HG03135 (cell line): Measurements from ENCODE around the gene DYNC2H1.
"Not testable (repeated sequence)": the region's sequence is repeated elsewhere in the genome, so short reads cannot be mapped to it uniquely, and the experiment has no call there.

ENCODE experiments used
- ATAC-seq: cut with Tn5 transposase; IDR thresholded peaks from one replicate; pipeline ENCODE4 v1.9.1; 2021; ENCODE audit warnings: mild to moderate bottlenecking, moderate library complexity; ENCODE audit not compliant: unreplicated experiment

Gene DYNC2H1

GRCh38 chr11:103367650-103368049, 258.4 kb downstream of the DYNC2H1 start:
- no peak for ATAC-seq

DNA sequence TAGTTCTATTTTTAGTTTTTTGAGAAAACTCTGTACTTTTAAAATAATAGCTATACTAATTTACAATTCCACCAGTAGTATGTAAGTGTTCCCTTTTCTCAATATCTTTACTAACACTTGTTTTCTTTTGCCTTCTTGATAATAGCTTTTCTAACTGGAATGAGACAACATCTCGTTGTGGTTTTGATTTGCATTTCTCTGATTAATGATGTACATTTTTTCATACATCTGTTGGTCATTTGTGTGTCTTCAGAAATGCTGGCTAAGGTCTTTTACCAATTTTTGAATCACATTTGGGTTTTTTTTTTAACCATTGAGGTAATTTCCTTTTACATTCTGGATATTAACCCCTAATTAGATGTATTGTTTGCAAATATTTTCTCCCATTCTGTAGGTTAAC, 258.9 kb downstream of the DYNC2H1 start:
- ATAC-seq, result no peak

DNA sequence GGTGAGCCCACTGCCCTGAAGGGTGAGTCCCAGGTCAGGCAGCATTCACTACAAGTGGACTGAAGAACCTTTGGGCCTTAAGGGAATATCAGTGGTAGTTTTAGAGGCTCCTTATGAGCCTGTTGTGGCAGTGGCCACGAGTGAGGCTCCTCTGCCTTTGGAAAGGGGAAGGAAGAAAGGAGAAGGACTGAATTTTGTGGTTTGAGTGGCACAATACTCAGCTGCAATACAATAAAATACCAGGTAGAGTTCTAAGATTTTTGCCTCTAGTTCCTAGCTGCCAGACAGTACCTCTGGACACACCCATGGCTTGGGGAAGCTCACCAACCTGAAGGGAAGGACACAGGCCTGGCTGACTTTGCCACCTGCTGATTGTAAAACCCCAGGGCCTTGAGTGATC, 260.9 kb downstream of the DYNC2H1 start:
- no peak for ATAC-seq

DNA sequence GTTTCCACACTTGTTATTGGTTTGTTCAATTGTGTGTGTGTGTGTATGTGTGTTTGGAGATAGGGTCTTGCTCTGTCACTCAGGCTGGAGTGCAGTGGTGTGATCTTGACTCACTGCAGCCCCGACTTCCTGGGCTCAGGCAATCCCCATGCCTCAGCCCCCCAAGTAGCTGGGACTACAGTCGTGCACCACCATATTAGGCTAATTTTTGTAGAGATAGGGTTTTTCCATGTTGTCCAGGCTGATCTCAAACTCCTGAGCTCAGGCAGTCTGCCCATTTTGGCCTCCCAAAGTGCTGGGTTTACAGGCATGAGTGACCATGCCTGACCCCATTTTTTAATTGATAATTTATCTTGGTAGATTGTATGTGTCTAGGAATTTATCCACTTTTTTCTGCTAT, 263.7 kb downstream of the DYNC2H1 start:
- ATAC-seq, result no peak

- ATAC-seq, result not testable (repeated sequence)
These were observed 265.0 kb downstream of the DYNC2H1 start for GRCh38 chr11:103374227-103374626.

DNA sequence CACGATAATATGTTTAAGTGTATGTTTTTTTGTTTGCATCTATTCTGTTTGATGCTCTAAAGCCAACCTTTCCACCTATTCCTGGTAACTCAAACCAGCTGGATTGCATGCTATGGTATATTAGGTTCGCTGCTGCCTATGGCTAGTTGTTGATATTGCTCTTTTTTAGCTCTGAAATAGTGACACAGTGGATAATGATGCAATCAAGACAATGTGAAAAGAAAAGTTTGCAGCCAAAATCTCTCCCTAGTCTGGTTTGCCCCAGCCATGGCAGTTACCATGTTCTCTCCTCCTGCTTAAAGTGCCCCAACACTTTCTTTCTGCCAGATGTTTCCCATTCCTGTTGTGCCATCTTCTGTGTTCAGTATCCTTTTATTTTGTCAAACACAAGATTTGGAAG, 269.7 kb downstream of the DYNC2H1 start:
- no peak for ATAC-seq

- ATAC-seq, result no peak
These were observed 270.8 kb downstream of the DYNC2H1 start for GRCh38 chr11:103380031-103380430.

DNA sequence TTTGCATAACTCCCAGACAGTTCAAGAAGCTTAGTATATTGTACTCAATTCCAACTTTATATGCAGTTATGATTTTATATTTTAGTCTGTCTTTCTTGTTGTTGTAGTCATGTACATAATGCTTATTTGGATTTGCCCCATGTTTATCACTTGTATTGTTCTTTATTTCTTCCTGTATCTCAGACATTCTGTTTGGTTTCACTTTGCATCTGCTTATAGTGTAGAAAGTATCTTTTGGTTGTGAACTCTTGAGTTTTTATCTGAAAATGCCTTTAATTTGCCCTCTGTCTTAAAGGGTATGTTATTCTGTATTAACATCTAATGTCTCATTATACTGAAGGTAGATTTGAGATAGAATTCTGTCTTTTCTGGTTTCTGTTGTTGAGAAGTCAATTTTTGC, 275.4 kb downstream of the DYNC2H1 start:
- no peak for ATAC-seq

DNA sequence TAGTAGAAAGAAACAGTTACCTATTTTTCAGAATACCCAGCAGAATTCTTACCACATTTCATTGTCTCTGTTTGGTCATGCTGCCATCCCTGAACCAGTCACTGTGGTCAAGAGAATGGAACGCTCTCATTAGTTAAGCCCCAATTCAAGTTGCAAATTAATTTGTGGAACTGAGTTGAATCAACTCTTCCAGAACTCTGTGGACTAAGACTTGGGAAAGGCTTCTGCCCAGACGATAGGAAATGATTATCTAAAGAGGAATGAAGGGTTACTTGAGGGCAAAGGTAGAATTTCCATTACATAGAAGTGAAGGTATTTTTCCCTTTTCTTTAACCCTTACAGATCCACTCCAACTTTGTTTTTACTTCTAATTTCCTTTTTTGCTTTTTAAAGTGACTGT, 286.4 kb downstream of the DYNC2H1 start:
- ATAC-seq, result no peak

- ATAC-seq, result no peak
These were observed 287.0 kb downstream of the DYNC2H1 start for GRCh38 chr11:103396237-103396636.

DNA sequence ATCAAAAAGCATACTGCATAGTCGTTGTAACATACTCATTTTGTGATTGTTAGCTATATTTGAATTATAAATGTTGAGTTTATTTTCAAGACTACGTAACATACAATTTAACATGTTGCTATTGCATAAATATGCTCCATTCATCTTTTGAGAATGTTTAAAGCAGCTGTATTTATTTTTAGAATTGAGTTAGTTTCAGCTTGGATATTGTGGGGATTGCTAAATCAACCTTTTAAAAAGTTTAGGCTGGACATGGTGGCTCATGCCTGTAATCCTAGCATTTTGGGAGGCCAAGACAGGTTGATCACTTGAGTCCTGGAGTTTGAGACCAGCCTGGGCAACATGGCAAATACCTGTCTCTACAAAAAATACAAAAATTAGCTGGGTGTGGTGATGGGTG, 288.1 kb downstream of the DYNC2H1 start:
- no peak for ATAC-seq

GRCh38 chr11:103398829-103399228, 289.6 kb downstream of the DYNC2H1 start:
- ATAC-seq, result no peak

DNA sequence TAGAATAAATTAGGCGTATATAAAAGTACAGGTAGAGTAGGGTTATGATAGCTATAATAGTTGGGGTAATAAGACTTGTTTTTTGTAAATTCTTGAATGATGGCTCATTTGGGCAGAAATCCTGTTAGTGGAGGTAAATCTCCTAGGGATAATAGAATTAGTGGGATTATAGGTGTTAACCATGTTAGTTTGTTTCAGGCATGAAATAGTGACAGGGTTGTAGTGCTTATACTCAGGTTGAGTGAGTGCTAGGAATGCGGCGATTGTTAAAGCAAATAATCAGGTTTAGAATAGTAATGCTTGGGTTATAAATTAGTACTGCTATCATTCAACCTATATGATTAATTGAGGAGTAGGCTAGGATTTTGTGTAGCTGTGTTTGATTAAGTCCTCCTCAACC, 297.1 kb downstream of the DYNC2H1 start:
- ATAC-seq, result no peak

DNA sequence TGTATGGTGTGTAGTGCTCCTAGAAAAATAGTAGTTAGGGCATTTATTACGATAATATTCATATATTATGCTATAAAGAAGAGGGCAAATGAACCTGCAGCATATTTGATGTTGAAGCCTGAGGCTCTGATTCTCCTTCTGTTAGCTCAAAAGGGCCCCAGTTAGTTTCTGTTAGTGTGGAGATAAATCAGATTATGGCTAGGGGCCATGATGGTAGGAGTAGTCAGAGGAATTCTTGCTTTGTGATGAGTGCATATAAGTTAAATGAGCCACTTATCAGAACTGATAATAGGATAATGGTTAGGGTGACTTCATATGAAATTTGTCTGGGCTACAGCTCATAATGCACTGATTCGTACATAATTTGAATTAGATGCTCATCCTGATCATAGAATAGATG, 298.4 kb downstream of the DYNC2H1 start:
- no peak for ATAC-seq

GRCh38 chr11:103413266-103413888, 304.2 kb downstream of the DYNC2H1 start:
- no peak for ATAC-seq

DNA sequence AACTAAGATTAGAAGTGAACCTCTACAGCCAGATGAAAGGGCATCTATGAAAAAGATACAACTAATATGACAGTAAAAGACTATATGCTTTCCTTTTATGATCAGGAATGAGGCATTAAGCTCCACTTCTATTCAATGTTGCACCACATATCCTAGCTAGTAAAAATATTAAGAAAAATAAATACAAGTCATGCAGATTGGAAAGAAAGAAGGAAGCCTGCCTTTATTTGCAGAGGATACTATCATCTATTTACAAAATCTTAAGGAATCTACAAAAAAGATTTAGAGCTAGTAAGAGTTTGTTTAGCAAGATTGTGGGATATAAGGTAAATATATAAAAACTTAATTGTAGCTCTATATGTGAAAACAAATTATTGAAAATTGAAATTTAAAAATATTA, 308.8 kb downstream of the DYNC2H1 start:
- no peak for ATAC-seq

DNA sequence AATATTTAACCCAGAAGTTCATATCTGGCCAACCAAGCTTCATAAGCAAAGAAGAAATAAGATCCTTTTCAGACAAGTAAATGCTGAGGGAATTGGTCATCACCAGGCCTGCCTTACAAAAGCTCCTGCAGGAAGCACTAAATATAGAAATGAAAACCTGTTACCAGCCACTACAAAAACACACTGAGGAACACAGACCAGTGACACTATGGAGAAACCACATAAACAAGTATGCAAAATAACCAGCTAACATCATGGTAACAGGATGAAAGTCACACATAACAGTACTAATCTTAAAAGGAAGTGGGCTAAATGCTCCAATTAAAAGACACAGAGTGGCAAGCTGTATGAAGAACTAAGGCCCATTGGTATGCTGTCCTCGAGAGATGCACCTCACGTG, 311.4 kb downstream of the DYNC2H1 start:
- ATAC-seq, result no peak

GRCh38 chr11:103433386-103434072, 324.3 kb downstream of the DYNC2H1 start:
- ATAC-seq, result no peak

DNA sequence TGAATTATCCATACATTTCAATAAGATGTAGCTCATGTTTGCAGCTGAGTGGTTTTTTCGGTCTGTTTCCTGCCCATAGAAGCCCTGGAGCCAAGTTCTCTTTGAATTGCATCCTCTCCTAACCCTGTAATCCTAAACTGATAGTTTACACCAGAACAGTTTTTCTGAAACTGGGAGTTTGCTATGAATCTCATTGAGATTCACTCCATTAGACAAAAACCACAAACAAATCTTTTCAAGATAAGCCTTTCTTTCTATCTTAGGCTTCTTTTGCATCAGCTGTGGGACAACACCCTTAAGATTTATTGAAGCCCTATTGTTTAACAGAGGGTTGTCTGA, 324.8 kb downstream of the DYNC2H1 start:
- no peak for ATAC-seq

GRCh38 chr11:103436131-103436770, 327.0 kb downstream of the DYNC2H1 start:
- no peak for ATAC-seq

- no peak for ATAC-seq
These were observed 331.8 kb downstream of the DYNC2H1 start for GRCh38 chr11:103441021-103441420.

DNA sequence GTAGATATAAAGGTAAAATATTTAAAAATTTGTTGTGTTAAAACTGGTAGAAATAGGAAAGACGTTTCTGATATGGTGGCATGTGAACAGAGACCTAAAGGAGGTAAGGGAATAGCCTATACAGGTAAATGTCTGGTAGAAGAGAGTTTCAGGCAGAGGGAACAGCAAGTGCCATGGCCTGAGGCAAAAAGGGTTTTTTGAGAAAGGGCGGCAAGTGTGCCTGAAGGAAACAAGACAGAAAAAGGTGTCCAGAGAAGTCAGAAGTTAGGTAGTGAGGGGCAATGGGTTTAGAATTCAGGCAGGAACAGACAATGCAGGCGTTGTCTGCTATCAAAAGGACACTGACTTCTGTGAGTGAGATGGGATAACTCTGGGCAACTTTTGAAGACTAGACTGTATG, 339.7 kb downstream of the DYNC2H1 start:
- no peak for ATAC-seq

DNA sequence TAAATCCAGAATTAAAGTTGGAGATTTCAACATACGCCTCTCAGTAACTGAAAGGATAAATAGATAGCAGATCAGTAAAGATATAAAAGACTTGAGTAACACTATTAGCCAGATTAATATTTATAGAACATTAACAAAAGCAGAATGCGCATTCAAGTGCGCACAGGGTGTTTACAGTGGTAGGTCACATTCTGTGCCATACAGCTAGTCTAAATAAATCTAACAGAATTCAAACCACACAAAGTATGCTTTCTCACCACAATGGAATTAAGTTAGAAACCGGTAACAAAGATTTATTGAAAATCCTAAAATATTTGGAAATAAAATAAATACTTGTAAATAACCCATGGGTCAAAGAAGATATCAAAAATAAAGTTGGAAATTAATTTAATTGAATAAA, 341.0 kb downstream of the DYNC2H1 start:
- no peak for ATAC-seq
